Endothelial cell of umbilical vein (primary cell): ENCODE results near the gene SORCS1. TPM values are rescaled to one million over a fixed set of nuclear protein-coding genes. Genes with fewer than 3 reads are reported as not detected.

Source experiments
- BruUV-seq: library from RNA; stranded (reverse); fragments of 400-500 nt; replicated peaks from 2 replicates; lab custom pipeline; 2021; lab: Mats Ljungman, UMichigan
- CTCF ChIA-PET: fragments of 300-600, 350-600 bp; sonication (Branson Sonifier 250); formaldehyde crosslinking; loops from one replicate; lab custom pipeline; 2021; ENCODE audit warnings: antibody characterized with exemption, inconsistent platforms; lab: Charles Lee
- POLR2A ChIA-PET: fragments of 300-600, 350-600 bp; sonication (Branson Sonifier 250); formaldehyde crosslinking; loops from one replicate; lab custom pipeline; 2021; ENCODE audit warnings: antibody characterized with exemption, inconsistent platforms; lab: Charles Lee
- DNase-seq: peaks from one replicate; pipeline ENCODE4 v3.0.0-alpha.2; 2011; ENCODE audit warnings: low read depth, low spot score
- FAIRE-seq: peaks from 2 replicates; lab custom pipeline; 2011; peaks lifted over from hg19 to GRCh38; lab: Jason Lieb, UNC
- H2AFZ ChIP-seq: 2 replicates; pipeline ENCODE4 v1.6.0; 2012; ENCODE audit warnings: low read depth, low read length, control low read depth, inconsistent platforms
- H3K27ac ChIP-seq: 2 replicates; pipeline ENCODE4 v1.5.1; 2011; ENCODE audit warnings: low read depth, mild to moderate bottlenecking, control low read depth, low read length, moderate library complexity; ENCODE audit not compliant: insufficient read depth
- H3K27me3 ChIP-seq, 2 experiments: 2 replicates each; pipeline versions ENCODE4 v1.6.0 to v1.6.1; 2011; ENCODE audit warnings: low read length in 2 of 2, mixed read lengths in 1 of 2; ENCODE audit not compliant: control insufficient read depth in 2 of 2, insufficient read depth in 2 of 2
- H3K36me3 ChIP-seq, 2 experiments: 2 replicates in 1 of 2; 3 replicates in 1 of 2; pipeline ENCODE4 v1.5.1; 2011; ENCODE audit warnings: low read length in 2 of 2, mild to moderate bottlenecking in 1 of 2, moderate library complexity in 1 of 2; ENCODE audit not compliant: control insufficient read depth in 2 of 2, insufficient read depth in 2 of 2; ENCODE audit errors: extremely low read depth in 1 of 2
- H3K4me1 ChIP-seq: 3 replicates; pipeline ENCODE4 v1.5.1; 2011; ENCODE audit warnings: mild to moderate bottlenecking, low read length; ENCODE audit not compliant: control insufficient read depth, insufficient read depth; ENCODE audit errors: extremely low read depth
- H3K4me2 ChIP-seq: 2 replicates; pipeline ENCODE4 v1.6.1; 2011; ENCODE audit warnings: low read length, control low read depth, mixed read lengths; ENCODE audit not compliant: insufficient read depth
- H3K4me3 ChIP-seq, 3 experiments: fragments of 200-600 bp in 1 of 3; sonication (generic), shearing (Covaris generic) in 1 of 3; replicated peaks in 1 of 3; 2 replicates each; pipeline ENCODE4 v1.5.1; 2011 to 2016; ENCODE audit warnings: control low read depth in 3 of 3, low read length in 3 of 3, mild to moderate bottlenecking in 2 of 3, inconsistent platforms in 1 of 3, low read depth in 1 of 3, moderate library complexity in 1 of 3; ENCODE audit not compliant: insufficient read depth in 1 of 3
- H3K79me2 ChIP-seq: 2 replicates; pipeline ENCODE4 v1.6.0; 2012; ENCODE audit warnings: low read length, inconsistent platforms; ENCODE audit not compliant: control insufficient read depth, insufficient read depth
- H3K9ac ChIP-seq: replicated peaks from 2 replicates; pipeline ENCODE3; 2011; ENCODE audit warnings: low read length, control low read depth; ENCODE audit not compliant: insufficient read depth; ENCODE audit errors: extremely low read depth
- H3K9me1 ChIP-seq: replicated peaks from 3 replicates; pipeline ENCODE4 v1.6.0; 2011; ENCODE audit warnings: mild to moderate bottlenecking, low read length; ENCODE audit not compliant: control insufficient read depth, insufficient read depth; ENCODE audit errors: extremely low read depth
- H3K9me3 ChIP-seq: replicated peaks from 2 replicates; pipeline ENCODE4 v1.5.1; 2012; ENCODE audit warnings: low read length, inconsistent platforms; ENCODE audit not compliant: control insufficient read depth, insufficient read depth
- H4K20me1 ChIP-seq: replicated peaks from 2 replicates; pipeline ENCODE3; 2011; ENCODE audit warnings: mild to moderate bottlenecking, low read length; ENCODE audit not compliant: control insufficient read depth, insufficient read depth; ENCODE audit errors: extremely low read depth
- CTCF ChIP-seq, 2 donors: IDR thresholded peaks; 1 replicate in 1 of 2; 2 replicates in 1 of 2; pipeline ENCODE4 v1.5.1; 2011; ENCODE audit warnings: low read length in 2 of 2, mild to moderate bottlenecking in 2 of 2, moderate library complexity in 2 of 2, control low read depth in 1 of 2, inconsistent platforms in 1 of 2, low read depth in 1 of 2; ENCODE audit not compliant: insufficient read depth in 1 of 2; ENCODE audit errors: extremely low read depth in 1 of 2
- EZH2 ChIP-seq: IDR thresholded peaks from 2 replicates; pipeline ENCODE4 v1.6.1; 2012; ENCODE audit warnings: borderline replicate concordance, low read depth, mild to moderate bottlenecking, moderate library complexity, low read length, inconsistent platforms; ENCODE audit not compliant: severe bottlenecking
- FOS ChIP-seq: IDR thresholded peaks from 2 replicates; pipeline ENCODE4 v1.6.1; 2011; ENCODE audit warnings: mild to moderate bottlenecking, low read length, moderate library complexity, borderline replicate concordance; ENCODE audit not compliant: insufficient read depth
- GATA2 ChIP-seq: IDR thresholded peaks from 2 replicates; pipeline ENCODE4 v1.7.0; 2011; ENCODE audit warnings: low read depth, mild to moderate bottlenecking, moderate library complexity, mixed read lengths, low read length; ENCODE audit not compliant: insufficient read length, insufficient read depth
- JUN ChIP-seq: IDR thresholded peaks from 2 replicates; pipeline ENCODE4 v1.6.1; 2011; ENCODE audit warnings: borderline replicate concordance, low read depth; ENCODE audit not compliant: insufficient read length, insufficient read depth
- MYC ChIP-seq: IDR thresholded peaks from one replicate; pipeline ENCODE4 v1.6.1; 2011; ENCODE audit warnings: mild to moderate bottlenecking, low read depth, low read length
- POLR2A ChIP-seq: IDR thresholded peaks from 2 replicates; pipeline ENCODE4 v1.6.1; 2012; ENCODE audit warnings: low read depth, mild to moderate bottlenecking, control low read depth, low read length
- POLR2AphosphoS5 ChIP-seq: IDR thresholded peaks from 2 replicates; pipeline ENCODE4 v1.6.1; 2012; ENCODE audit warnings: low read depth, mild to moderate bottlenecking, control low read depth, low read length, moderate library complexity; ENCODE audit not compliant: insufficient read depth
- dilution Hi-C: fragments of 300-500 bp; cut with MboI; formaldehyde crosslinking; loops from one replicate; pipeline ENCODE4 v1.15.0; 2019; ENCODE audit warnings: low sequenced_read_pairs; ENCODE audit not compliant: extremely low pct_ligation_motif_present
- intact Hi-C: fragments of 100-400 bp; cut with micrococcal nuclease; formaldehyde crosslinking; loops from one replicate; pipeline ENCODE4 v1.10.0; 2022
- polyA plus RNA-seq, 4 experiments: library from polyadenylated mRNA; depleted of rRNA in 3 of 4; stranded (reverse) in 3 of 4; unstranded in 1 of 4; fragments of >200 nt; gene quantifications; 2 replicates each; pipeline versions ENCODE4 v1.2.1 to v1.2.3, GENCODE V29; 2011 to 2012; ENCODE audit warnings: missing spikeins in 1 of 4
- total RNA-seq: library from RNA; stranded (reverse); gene quantifications from 2 replicates; pipeline ENCODE4 v1.2.3, GENCODE V29; 2021
- TF ChIP-seq, protein P1 (sequence below): IDR thresholded peaks from 2 replicates; pipeline ENCODE4 v1.6.1; 2011; ENCODE audit not compliant: insufficient read depth, insufficient read length

SORCS1 gene
- total and polyA plus RNA-seq, 2 donors (not counting 3 experiments of a cell fraction or from before 2014, with no cell fraction given), result not detected

GRCh38 chr10:106534441-106534840 is 630.1 kb downstream of the SORCS1 start:
- no peaks in the 10 kb centered on the region for H4K20me1 ChIP-seq
- H3K9ac ChIP-seq, result no peak overlapping the region
- no peaks in the 10 kb centered on the region for H3K9me3 ChIP-seq
- intact Hi-C loops, result no loop called here
- no peaks in the 10 kb centered on the region for H3K36me3 ChIP-seq
- TF ChIP-seq CTCF (IDR thresholded peaks at IDR 0.05; ENCODE audit: extremely low read depth in 1 of 2, insufficient read depth in 1 of 2, low read depth in 1 of 2, low read length in 2 of 2) (no peak), POLR2AphosphoS5 (no peak), POLR2A (no peak), GATA2 (no peak), EZH2 (no peak), FOS (no peak), JUN (no peak), MYC (no peak)
- TF ChIP-seq, protein P1, sequence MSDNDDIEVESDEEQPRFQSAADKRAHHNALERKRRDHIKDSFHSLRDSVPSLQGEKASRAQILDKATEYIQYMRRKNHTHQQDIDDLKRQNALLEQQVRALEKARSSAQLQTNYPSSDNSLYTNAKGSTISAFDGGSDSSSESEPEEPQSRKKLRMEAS, result no peak
- H3K4me1 ChIP-seq, result no peaks in the 10 kb centered on the region
- ChIA-PET CTCF (no interaction called here), POLR2A (no interaction called here)
- H3K4me2 ChIP-seq, result no peak overlapping the region
- DNase-seq, result no peak
- no peaks in the 10 kb centered on the region for H3K9me1 ChIP-seq
- no peaks in the 10 kb centered on the region for H3K79me2 ChIP-seq
- H2AFZ ChIP-seq, result no peak overlapping the region
- no TSS peak for BruUV-seq
- dilution Hi-C loops, result no loop called here
- no peak overlapping the region for H3K27ac ChIP-seq
- no peak overlapping the region for H3K4me3 ChIP-seq
- no peak for FAIRE-seq
- no peaks in the 10 kb centered on the region for H3K27me3 ChIP-seq
